Astrocyte (in vitro differentiated cells and primary cell): ENCODE measurements around the gene CDH22.

Experiments used
- CTCF ChIP-seq: IDR thresholded peaks from 2 replicates; pipeline ENCODE4 v1.5.1; 2011; ENCODE audit warnings: low read depth, mild to moderate bottlenecking, inconsistent platforms, low read length, moderate library complexity; ENCODE audit not compliant: insufficient read depth
- EZH2 ChIP-seq: IDR thresholded peaks from 2 replicates; pipeline ENCODE4 v1.6.1; 2012; ENCODE audit warnings: mild to moderate bottlenecking, low read length, inconsistent platforms; ENCODE audit not compliant: insufficient read depth

GRCh38 chr20:46203510-46203837 is 104.8 kb downstream of the CDH22 start:
- no peak for TF ChIP-seq CTCF
- no peak for TF ChIP-seq EZH2
